H1 (cell line): ENCODE data around the gene SYNDIG1. TPM values are rescaled to one million over a fixed set of nuclear protein-coding genes. Genes with fewer than 3 reads are reported as not detected.

Experiments used
- CHD2 ChIP-seq: IDR thresholded peaks from 2 replicates; pipeline ENCODE4 v1.6.1; 2012; ENCODE audit warnings: low read length, improper control_type of control experiment
- CHD7 ChIP-seq: fragments of 300-600 bp; sonication (generic); IDR thresholded peaks from 2 replicates; pipeline ENCODE4 v1.7.1; 2012; ENCODE audit warnings: low read length, moderate library complexity, mild to moderate bottlenecking, inconsistent platforms; ENCODE audit not compliant: insufficient replicate concordance
- E2F6 ChIP-seq: IDR thresholded peaks from 2 replicates; pipeline ENCODE4 v1.6.1; 2012; ENCODE audit warnings: inconsistent platforms
- EGR1 ChIP-seq: IDR thresholded peaks from 2 replicates; pipeline ENCODE4 v1.6.1; 2011; ENCODE audit warnings: low read depth, low read length, borderline replicate concordance
- HDAC2 ChIP-seq, 2 experiments: fragments of 300-600 bp in 1 of 2; sonication (generic) in 1 of 2; IDR thresholded peaks; 2 replicates each; pipeline ENCODE4 v1.6.1; 2011 to 2012; ENCODE audit warnings: low read depth in 2 of 2, low read length in 2 of 2, mild to moderate bottlenecking in 2 of 2, moderate library complexity in 2 of 2, borderline replicate concordance in 1 of 2, inconsistent platforms in 1 of 2
- MAFK ChIP-seq: IDR thresholded peaks from 2 replicates; pipeline ENCODE4 v1.6.1; 2012; ENCODE audit warnings: low read depth, mild to moderate bottlenecking, improper control_type of control experiment, low read length
- MAX ChIP-seq: IDR thresholded peaks from 2 replicates; pipeline ENCODE4 v1.6.1; 2012; ENCODE audit warnings: inconsistent platforms
- POLR2A ChIP-seq, 2 experiments: IDR thresholded peaks; 1 replicate in 1 of 2; 2 replicates in 1 of 2; pipeline ENCODE4 v1.6.1; 2011; ENCODE audit warnings: low read depth in 2 of 2, low read length in 2 of 2, mild to moderate bottlenecking in 2 of 2; ENCODE audit errors: control extremely low read depth in 1 of 2
- RBBP5 ChIP-seq: IDR thresholded peaks from 2 replicates; pipeline ENCODE4 v1.7.1; 2012; ENCODE audit warnings: low read depth, mild to moderate bottlenecking, inconsistent platforms, low read length, moderate library complexity, borderline replicate concordance
- SP4 ChIP-seq: IDR thresholded peaks from 2 replicates; pipeline ENCODE4 v1.6.1; 2012; ENCODE audit warnings: low read length, inconsistent platforms
- polyA plus RNA-seq, 7 experiments: library from polyadenylated mRNA; depleted of rRNA in 3 of 7; stranded (reverse) in 5 of 7; unstranded in 2 of 7; fragments of >200 nt in 5 of 7; fragments of 200-250 nt in 2 of 7; gene quantifications; 1 replicate in 5 of 7; 2 replicates in 1 of 7; 4 replicates in 1 of 7; pipeline versions ENCODE4 v1.2.1 to v1.2.3, GENCODE V29; 2011 to 2013; ENCODE audit warnings: missing spikeins in 2 of 7, mixed read lengths in 2 of 7
- total RNA-seq: library from RNA; stranded (reverse); fragmentation: NEBNext Ultra II Directional; extraction: Animal tissue kit (Norgen Biotek cat#: 25700); gene quantifications from 2 replicates; pipeline ENCODE4 v1.2.1, GENCODE V29; 2021

SYNDIG1 gene
- total and polyA plus RNA-seq, 2 of the 8 experiments (the other 6 are each of a cell fraction or from before 2014, with no cell fraction given) = 6.5 to 7.8 TPM

DNA sequence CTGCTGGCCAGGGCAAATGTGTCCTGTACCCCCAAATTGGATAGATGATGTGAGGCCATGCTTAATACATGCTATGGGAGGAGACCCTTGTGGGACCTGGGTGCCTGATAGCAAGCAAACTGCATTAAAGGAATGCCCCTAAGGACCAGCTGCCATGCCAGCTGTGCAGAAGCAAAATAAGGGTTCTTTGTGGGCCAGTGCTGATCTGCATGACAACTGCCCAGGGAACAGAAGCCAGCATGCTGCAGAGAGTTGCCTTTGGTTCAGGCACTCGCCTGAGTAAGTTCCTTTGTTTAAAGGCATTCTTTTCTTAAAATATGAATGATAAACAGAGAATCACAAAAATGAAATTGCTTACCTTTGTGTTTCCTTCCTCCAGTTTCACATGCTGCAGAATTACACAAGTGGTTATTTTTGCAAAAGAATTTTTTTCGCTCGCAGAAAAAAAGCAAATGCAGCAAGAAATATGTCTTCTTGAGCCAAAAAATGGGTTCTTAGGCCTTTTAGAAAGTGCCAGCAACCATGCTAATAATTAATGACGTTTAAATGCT lies 6.9 kb upstream of the SYNDIG1 start (continued):
- TF ChIP-seq SP4 (no peak), MAX (peak; percentile 44; the same call in 1 of the 2 replicates), RBBP5 (no peak), E2F6 (no peak), EGR1 (no peak), MAFK (0 out of 2 replicates have a peak, but pooled peaks have one; percentile 16), CHD2 (no peak), POLR2A (IDR thresholded peaks at IDR 0.05; ENCODE audit: control extremely low read depth in 1 of 2, low read depth in 2 of 2, low read length in 2 of 2) (no peak), CHD7 (peak; percentile 50), HDAC2 (IDR thresholded peaks at IDR 0.05; ENCODE audit: borderline replicate concordance in 1 of 2, low read depth in 2 of 2, low read length in 2 of 2) (no peak)
